ENCODE data around the gene TRAP1. TPM values are rescaled to one million over a fixed set of nuclear protein-coding genes. Genes with fewer than 3 reads are reported as not detected.

TRAP1 gene
- total RNA-seq, 1 experiment from 2014 or later = 204 TPM

- H3K4me1 ChIP-seq (replicated peaks; ENCODE audit: insufficient read depth) = peaks cover 49% of the 10 kb centered on the region
- DNase-seq = peak; percentile 92
- 0 out of 2 replicates have a peak, but pooled peaks cover 6% of the 10 kb centered on the region for H3K36me3 ChIP-seq (ENCODE audit: low read depth)
- H2AFZ ChIP-seq = no peak overlapping the region
- H3K4me2 ChIP-seq = peak overlapping the region; percentile 52
- H4K20me1 ChIP-seq (ENCODE audit: insufficient read depth) = peaks cover 12% of the 10 kb centered on the region; the same call in 1 of the 2 replicates
- intact Hi-C loops (cut with micrococcal nuclease; ENCODE audit: unreplicated experiment) = loop anchor here (2.0 to 10.0 kb wide), 4 partner anchors 36 to 492 kb away; partner anchors contain the start of gene SLX4
- BruUV-seq (replicated peaks) = no TSS peak
- POLR2A ChIA-PET (ENCODE audit: unreplicated experiment) = interaction anchor here (0.5 to 1.0 kb wide), 8 partner anchors 60 to 728 kb away, joined by 3 to 11 read pairs (median 5); no protein-coding TSS in a partner anchor
- no peak overlapping the region for H3K4me3 ChIP-seq
- H3K9me3 ChIP-seq (ENCODE audit: insufficient read depth, low read depth) = no peaks in the 10 kb centered on the region
- peaks cover 48% of the 10 kb centered on the region for H3F3A ChIP-seq (ENCODE audit: insufficient read depth, low read depth)
- 0 out of 2 replicates have a peak, but pooled peaks cover 4% of the 10 kb centered on the region for H3K79me2 ChIP-seq (ENCODE audit: low read depth)
- H3K27ac ChIP-seq = peak overlapping the region; percentile 51
- H3K9me2 ChIP-seq (ENCODE audit: insufficient read depth) = no peaks in the 10 kb centered on the region
- TF ChIP-seq CTCF (conservative IDR thresholded peaks at IDR 0.05) = no peak
- no peak for TF ChIP-seq EZH2 (IDR thresholded peaks at IDR 0.05; ENCODE audit: low read depth)
- no peaks in the 10 kb centered on the region for H3K27me3 ChIP-seq (ENCODE audit: insufficient read depth, low read depth)
- CTCF ChIA-PET = no interaction called here
Measured at GRCh38 chr16:3646348-3646920, 70.9 kb downstream of the TRAP1 start.

DNA sequence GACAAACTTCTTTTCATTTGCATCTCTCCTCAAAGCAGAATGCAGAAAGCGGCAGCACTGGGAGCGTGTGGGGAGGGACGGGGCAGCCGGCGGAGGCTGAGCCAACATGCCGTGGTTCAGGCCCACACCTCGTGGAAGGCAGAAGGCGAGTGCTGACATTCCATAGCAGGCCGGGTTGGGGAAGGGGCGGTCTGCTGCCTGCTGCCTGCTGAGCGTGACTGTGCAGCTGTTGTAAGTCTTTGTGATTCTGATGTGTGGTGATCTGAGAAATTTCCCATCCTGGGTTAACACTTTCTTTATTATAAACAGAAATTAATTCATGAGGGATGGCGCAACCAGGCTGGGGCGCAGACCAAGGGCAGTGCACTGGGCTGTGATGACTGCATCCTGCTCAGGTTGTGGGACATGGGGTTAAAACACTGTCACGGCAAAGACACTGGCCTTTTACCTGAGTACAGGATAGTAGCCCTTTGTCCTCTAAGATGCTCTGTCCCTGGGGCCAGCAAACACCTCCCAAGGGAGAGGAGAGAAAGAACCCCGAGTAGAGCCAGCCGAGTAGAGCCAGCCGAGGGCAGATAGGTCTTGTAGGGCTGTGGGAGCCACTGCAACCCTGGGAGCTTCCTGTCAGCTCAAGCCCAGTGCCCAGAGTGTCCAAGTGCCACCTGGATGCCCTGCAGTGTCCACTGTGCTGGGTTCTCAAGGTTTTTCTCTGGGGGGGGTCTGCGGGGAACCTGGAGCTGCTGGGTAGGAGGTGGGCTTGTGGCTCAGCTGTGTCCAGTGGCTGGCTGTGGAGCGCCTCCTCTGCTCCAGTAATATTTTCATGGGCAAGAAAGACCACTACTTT lies 71.6 kb downstream of the TRAP1 start:
- Histone ChIP-seq H3K9me2 (ENCODE audit: insufficient read depth) (no peaks in the 10 kb centered on the region), H3K4me3 (0 out of 2 replicates have a peak overlapping the region, but pooled peaks have one; percentile 0), H3F3A (ENCODE audit: insufficient read depth, low read depth) (peaks cover 48% of the 10 kb centered on the region), H3K36me3 (ENCODE audit: low read depth) (0 out of 2 replicates have a peak, but pooled peaks cover 6% of the 10 kb centered on the region), H3K27ac (peak overlapping the region; percentile 51), H3K9me3 (ENCODE audit: insufficient read depth, low read depth) (no peaks in the 10 kb centered on the region), H2AFZ (no peak overlapping the region), H3K27me3 (ENCODE audit: insufficient read depth, low read depth) (no peaks in the 10 kb centered on the region), H3K4me2 (peak overlapping the region; percentile 52), H3K79me2 (ENCODE audit: low read depth) (0 out of 2 replicates have a peak, but pooled peaks cover 4% of the 10 kb centered on the region), H3K4me1 (replicated peaks; ENCODE audit: insufficient read depth) (peaks cover 49% of the 10 kb centered on the region), H4K20me1 (ENCODE audit: insufficient read depth) (peaks cover 12% of the 10 kb centered on the region; the same call in 1 of the 2 replicates)
- BruUV-seq (replicated peaks) = no TSS peak
- intact Hi-C loops (cut with micrococcal nuclease; ENCODE audit: unreplicated experiment) = loop anchor here (2.0 to 10.0 kb wide), 4 partner anchors 35 to 491 kb away; partner anchors contain the start of gene SLX4
- TF ChIP-seq CTCF (conservative IDR thresholded peaks at IDR 0.05) = no peak
- no peak for TF ChIP-seq EZH2 (IDR thresholded peaks at IDR 0.05; ENCODE audit: low read depth)
- POLR2A ChIA-PET (ENCODE audit: unreplicated experiment) = interaction anchor here (0.6 to 1.0 kb wide), 3 partner anchors 131 to 728 kb away, joined by 6 to 11 read pairs (median 10); no protein-coding TSS in a partner anchor
- CTCF ChIA-PET = no interaction called here
- no peak for DNase-seq

GRCh38 chr16:3645108-3645503 lies 72.2 kb downstream of the TRAP1 start:
- Histone ChIP-seq H3K27ac (no peak overlapping the region), H2AFZ (no peak overlapping the region), H3K9me3 (ENCODE audit: insufficient read depth, low read depth) (no peaks in the 10 kb centered on the region), H4K20me1 (ENCODE audit: insufficient read depth) (peaks cover 12% of the 10 kb centered on the region; the same call in 1 of the 2 replicates), H3K79me2 (ENCODE audit: low read depth) (0 out of 2 replicates have a peak, but pooled peaks cover 4% of the 10 kb centered on the region), H3K4me2 (peak overlapping the region; percentile 52), H3K27me3 (ENCODE audit: insufficient read depth, low read depth) (no peaks in the 10 kb centered on the region), H3K4me1 (replicated peaks; ENCODE audit: insufficient read depth) (peaks cover 49% of the 10 kb centered on the region), H3K36me3 (ENCODE audit: low read depth) (0 out of 2 replicates have a peak, but pooled peaks cover 6% of the 10 kb centered on the region), H3K4me3 (no peak overlapping the region), H3K9me2 (ENCODE audit: insufficient read depth) (no peaks in the 10 kb centered on the region), H3F3A (ENCODE audit: insufficient read depth, low read depth) (peaks cover 44% of the 10 kb centered on the region)
- ChIA-PET POLR2A (ENCODE audit: unreplicated experiment) (no interaction called here), CTCF (no interaction called here)
- DNase-seq = no peak
- intact Hi-C loops (cut with micrococcal nuclease; ENCODE audit: unreplicated experiment) = loop anchor here (10.0 kb wide), 3 partner anchors 120 to 490 kb away; no protein-coding TSS in a partner anchor
- TF ChIP-seq EZH2 (IDR thresholded peaks at IDR 0.05; ENCODE audit: low read depth) (no peak), CTCF (conservative IDR thresholded peaks at IDR 0.05) (no peak)
- no TSS peak for BruUV-seq (replicated peaks)

All from PC-9 (cell line).